ENCODE data around the gene IMPDH1.
A peak's percentile ranks its signal among the peaks of the same experiment; 100 is the strongest.
"Not testable (repeated sequence)": the region's sequence is repeated elsewhere in the genome, so short reads cannot be mapped to it uniquely, and the experiment has no call there.

The IMPDH1 gene

GRCh38 chr7:128409596-128410450 lies at the start of gene IMPDH1:
IMPDH1 (minus strand) TSS chr7:128409982; CDS start chr7:128409901, 81 bp downstream.
- DNase-seq (ENCODE audit: low spot score), result peak; percentile 98

GRCh38 chr7:128459394-128459878 lies 49.7 kb upstream of the IMPDH1 start:
- DNase-seq (ENCODE audit: low spot score), result peak; percentile 65

GRCh38 chr7:128458956-128459355 lies 49.2 kb upstream of the IMPDH1 start:
- DNase-seq (ENCODE audit: low spot score), result no peak

- not testable (repeated sequence) for DNase-seq (ENCODE audit: low spot score)
Measured at GRCh38 chr7:128457385-128457784, 47.6 kb upstream of the IMPDH1 start.

DNA sequence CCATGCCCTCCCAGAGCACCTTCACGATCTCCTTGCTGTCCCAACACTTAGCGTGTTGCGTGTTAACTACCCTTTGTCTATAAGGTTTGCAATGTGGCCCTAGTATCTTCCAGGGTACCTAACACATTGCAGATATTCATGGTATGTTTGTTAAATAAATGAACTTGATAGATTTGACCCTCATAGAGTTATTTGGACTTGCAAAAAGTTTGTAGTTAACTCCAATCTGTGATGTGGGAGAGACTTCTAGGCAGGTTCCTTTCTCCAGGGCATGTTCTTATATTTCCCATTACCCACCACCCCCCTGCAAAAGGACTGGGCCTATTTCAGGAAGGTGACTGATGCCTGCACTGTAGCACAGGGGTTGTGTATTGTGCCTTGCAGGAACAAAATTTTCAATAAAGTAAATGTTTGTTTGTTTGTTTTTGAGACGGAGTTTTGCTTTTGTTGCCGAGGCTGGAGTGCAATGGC lies 46.5 kb upstream of the IMPDH1 start:
- DNase-seq (ENCODE audit: low spot score), result no peak

- peak; percentile 99 for DNase-seq (ENCODE audit: low spot score)
Measured at GRCh38 chr7:128455543-128456254, 45.9 kb upstream of the IMPDH1 start, which contains the start of gene HILPDA. HILPDA (plus strand) TSS chr7:128455878; CDS start chr7:128457269, 1,391 bp downstream.

DNA sequence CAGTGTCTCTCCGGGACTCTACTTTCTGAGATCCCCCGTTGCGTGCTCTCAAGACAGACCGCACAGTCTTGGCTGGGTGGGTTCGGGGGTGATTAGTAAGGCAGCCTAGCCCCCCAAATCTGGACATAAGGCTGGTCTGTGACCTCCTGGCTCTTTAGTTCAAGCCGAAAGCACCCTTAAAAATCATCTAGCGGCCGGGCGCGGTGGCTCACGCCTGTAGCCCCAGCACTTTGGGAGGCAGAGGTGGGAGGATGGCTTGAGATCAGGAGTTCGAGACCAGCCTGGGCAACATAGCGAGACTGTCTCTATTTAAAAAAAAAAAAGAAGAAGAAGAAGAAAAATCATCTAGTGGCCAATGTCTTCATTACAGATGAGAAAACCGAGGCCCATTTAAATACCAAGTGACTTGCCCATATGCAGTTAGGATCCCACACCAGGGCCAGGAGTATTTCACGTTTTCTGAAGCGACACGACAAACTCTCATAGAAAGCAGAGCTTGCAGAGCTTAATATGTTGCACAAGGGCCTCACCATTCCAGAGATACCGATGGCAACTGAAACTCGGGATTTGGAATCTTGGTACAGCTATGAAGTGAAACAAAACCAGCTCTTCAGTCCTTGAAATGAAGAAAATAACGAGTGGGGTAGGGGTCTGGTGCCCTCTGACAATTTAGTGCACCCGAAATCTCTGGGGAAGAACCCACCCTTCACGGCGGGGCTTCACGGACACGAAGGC lies 45.2 kb upstream of the IMPDH1 start:
- DNase-seq (ENCODE audit: low spot score), result peak; percentile 28

- DNase-seq (ENCODE audit: low spot score), result peak; percentile 64
Measured at GRCh38 chr7:128453836-128454804, 44.3 kb upstream of the IMPDH1 start.

DNA sequence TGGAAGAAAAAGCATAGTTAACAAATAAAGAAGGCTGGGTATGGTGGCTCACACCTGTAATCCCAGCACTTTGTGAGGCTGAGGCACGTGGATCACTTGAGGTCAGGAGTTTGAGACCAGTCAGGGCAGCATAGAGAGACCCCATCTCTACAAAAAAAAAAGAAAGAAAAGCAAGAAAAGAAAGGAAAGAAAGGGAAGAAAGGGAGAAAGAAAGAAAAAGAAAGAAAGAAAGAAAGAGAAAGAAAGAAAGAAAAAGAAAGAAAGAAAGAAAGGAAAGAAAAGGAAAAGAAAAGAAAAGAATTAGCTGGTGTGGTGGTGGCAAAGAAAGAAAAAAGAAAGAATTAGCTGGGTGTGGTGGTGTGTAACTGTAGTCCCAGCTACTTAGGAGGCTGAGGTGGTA lies 42.8 kb upstream of the IMPDH1 start:
- DNase-seq (ENCODE audit: low spot score), result no peak

DNA sequence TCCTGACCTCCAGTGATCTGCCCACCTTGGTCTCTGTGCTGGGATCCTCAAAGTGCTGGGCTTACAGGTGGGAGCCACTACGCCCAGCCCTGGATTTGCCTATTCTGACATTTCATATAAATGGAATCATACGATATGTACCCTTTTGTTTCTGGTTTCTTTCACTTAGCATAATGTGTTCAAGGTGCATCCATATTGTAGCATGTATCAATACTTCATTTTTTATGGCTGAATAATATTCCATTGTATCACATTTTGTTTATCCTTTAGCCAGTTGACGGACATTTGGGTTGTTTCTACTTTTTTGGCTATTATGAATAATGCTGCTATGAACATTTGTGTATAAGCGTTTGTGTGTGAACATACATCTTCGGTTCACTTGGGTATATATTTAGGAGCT lies 41.1 kb upstream of the IMPDH1 start:
- DNase-seq (ENCODE audit: low spot score), result no peak

- no peak for DNase-seq (ENCODE audit: low spot score)
Measured at GRCh38 chr7:128450409-128450808, 40.6 kb upstream of the IMPDH1 start.

DNA sequence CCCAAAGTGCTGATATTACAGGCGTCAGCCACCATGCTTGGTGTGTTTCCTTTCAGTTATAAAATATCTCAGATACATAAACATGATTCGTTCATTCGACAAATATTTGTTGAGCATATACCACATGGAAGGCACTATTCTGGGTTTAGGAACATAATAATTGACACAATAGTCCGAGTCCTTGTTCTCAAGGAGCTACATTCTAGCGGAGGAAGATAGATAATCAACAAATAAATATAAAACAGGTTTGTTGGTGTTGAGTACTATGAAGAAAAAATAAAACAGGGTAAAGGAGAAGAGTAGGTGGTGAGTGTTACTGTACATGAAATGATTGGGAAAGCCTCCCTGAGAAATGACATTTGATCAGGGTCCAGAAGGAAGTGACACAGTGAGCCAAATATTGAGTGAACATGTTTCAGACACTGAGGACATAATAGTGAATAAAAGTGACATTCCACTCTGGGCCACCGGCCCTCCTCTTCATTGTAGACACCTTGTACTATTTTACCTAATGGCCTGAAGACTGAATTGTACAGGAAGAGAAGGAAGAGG lies 39.0 kb upstream of the IMPDH1 start:
- DNase-seq (ENCODE audit: low spot score), result no peak

DNA sequence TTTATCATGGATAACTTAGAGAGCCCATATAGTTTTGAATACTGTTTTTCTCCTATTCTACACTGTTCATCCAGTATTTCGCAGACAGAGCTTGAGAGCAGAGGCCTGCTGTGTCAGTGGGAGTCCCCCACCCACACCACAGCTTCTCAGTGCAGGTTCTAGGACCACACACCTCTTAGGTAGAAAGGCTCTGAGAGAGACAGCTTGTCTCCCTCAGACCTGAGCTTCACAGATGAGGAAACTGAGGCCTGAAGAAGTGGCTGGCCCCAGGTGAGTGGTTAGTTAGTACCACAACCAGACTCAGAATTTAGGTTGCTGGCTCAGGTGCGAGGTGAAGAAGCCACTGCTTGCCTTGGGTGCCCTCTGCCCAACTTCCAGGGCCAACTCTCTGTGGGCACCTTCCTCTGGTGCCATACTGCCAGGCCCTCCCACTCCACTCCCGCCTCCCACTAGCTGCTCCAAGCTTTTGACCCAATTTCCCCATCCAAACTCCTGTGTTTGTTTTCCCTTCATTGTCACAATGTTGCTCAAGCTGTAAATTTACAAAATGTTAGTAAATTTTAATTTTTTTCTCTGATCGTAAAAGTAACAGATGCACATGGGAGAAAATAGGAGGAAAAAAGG lies 38.3 kb upstream of the IMPDH1 start:
- no peak for DNase-seq (ENCODE audit: low spot score)

- DNase-seq (ENCODE audit: low spot score), result no peak
Measured at GRCh38 chr7:128446306-128446705, 36.5 kb upstream of the IMPDH1 start.

DNA sequence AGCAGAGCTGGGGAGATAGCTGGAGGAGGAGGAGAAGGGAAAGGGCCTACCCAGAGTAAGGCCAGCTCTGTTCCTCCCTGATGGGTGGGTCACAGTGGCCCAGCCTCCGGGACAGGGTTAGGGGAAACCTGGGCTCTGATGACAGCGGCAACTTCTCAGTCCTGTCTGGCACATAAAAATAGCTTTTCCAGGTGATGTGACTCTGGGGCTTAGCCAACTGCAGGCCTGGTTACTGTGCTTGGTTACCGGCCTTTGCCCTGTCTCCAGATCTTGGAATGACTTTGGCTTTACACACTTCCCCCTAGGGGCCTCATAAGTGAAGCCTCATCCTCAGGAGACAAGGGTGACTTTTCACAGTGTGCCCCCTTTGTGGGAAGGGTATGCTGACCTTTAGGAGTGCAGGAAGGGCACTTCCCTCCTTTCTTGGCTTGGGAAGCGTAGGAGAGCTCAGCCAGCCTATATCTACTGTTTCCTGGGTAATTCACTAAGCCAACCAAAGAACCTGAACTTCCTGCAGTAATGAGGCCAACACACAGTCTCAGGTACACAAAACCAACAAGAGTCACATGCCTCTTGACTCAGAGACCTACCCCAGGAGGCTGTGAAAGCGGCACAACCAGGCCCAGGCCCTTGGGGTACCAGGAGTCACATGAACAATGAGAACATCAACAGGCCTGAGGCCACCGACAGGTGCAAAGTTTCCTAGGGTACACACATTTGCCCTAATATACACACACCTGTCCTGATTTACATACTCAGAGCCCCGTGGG lies 34.2 kb upstream of the IMPDH1 start:
- no peak for DNase-seq (ENCODE audit: low spot score)

- no peak for DNase-seq (ENCODE audit: low spot score)
Measured at GRCh38 chr7:128442356-128442755, 32.6 kb upstream of the IMPDH1 start.

DNA sequence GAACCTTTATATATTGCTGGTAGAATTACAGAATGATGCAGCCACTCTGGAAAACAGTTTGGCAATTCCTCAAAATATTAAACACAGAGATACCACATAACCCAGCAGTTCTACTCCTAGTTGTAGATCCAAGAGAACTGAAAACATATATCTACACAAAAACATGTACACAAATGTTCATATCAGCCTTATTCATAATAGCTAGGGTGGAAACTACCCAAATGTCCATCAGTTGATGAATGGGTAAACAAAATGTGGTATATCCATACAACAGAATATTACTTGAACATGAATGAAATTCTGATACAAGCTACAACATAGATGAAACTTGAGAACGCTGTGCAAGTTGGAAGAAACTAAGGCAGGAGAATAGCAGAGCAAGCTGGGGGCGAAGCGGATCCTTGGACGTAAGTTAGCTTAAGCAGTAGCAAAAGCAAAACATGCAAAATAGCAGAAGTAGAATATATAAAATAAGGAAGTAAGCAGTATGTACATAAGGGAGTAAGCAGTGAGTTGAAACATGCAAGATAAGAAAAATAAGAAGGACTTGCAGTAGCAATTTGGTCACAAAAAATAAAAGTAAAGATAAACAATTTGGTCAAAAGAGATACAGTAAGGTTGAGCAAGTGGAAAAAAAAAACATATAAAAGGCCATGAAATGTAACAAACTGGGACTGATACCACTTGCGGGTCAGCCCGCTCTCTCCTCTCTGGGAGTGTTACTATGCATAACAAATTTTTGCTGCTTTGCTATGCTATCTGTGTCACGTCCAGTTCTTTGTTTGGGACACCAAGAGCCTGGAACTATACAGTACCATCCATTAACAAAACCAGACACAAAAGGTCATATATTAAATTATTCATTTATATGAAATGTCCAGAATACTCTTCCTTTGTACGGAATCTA lies 27.9 kb upstream of the IMPDH1 start:
- no peak for DNase-seq (ENCODE audit: low spot score)

DNA sequence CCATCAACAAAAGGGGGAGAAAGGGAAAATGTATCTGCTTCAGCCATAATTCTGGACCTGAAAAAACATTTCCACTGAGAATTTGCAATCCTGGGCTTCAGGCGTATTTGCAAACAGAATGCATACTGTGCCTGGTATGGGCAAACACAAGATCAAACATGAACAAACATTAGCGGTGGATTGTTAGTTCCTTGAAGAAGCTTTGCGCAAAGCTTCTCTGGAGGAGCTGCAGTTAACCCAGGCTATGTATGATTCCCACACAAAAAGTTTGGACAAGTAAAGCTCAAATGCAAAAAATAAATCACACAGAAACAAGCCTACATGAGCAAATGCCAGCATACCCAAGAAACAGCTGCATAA lies 25.5 kb upstream of the IMPDH1 start:
- no peak for DNase-seq (ENCODE audit: low spot score)
